Measurements from ENCODE around the gene IL21R. TPM values are rescaled to one million over a fixed set of nuclear protein-coding genes. Genes with fewer than 3 reads are reported as not detected.

The IL21R gene
- total and polyA plus RNA-seq, 10 of the 15 experiments (the other 5 are each of a cell fraction or from before 2014, with no cell fraction given), result 5.3 to 138 (median 82.5) TPM

DNA sequence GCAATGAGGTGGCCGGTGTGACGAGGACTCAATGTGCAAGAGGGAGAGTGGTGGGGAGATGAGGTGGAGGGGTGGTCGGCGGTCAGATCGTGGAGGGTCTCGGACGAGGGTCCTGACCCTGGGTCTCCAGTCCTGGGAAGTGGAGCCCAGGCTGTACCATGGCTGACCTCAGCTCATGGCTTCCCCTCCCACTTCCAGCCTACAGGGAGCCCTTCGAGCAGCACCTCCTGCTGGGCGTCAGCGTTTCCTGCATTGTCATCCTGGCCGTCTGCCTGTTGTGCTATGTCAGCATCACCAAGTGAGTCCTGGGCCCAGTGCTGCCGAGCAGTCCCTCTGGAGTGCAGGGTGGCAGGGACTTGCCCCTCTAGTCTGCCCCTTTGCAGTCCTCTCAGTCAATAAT, 46.4 kb upstream of the IL21R start:
- peak; percentile 73 for ATAC-seq

More for the DNA sequence above, 46.4 kb upstream of the IL21R start:
- no peaks in the 10 kb centered on the region for H4K20me1 ChIP-seq (ENCODE audit: control insufficient read depth, insufficient read depth)
- in situ Hi-C loops (cut with MboI) (loop anchor here (25.0 kb wide), 1 partner anchor 1518 kb away; no protein-coding TSS in a partner anchor), intact Hi-C loops (cut with micrococcal nuclease; ENCODE audit: unreplicated experiment) (no loop called here)
- FAIRE-seq, result no peak
- 91% methylated on average over 12 of the region's 12 CpGs for WGBS (ENCODE audit: insufficient coverage, insufficient replicate concordance, low lambda C conversion rate, missing lambda C conversion rate)
- SMC1A ChIA-PET (ENCODE audit: uncharacterized antibody, unreplicated experiment), result interaction anchor here (0.6 to 1.9 kb wide), 10 partner anchors 14 to 386 kb away, joined by 3 to 12 read pairs (median 4); no protein-coding TSS in a partner anchor
- H3K27ac ChIP-seq (ENCODE audit: control insufficient read depth, insufficient read depth), result no peak overlapping the region
- H3K4me3 ChIP-seq, result no peak overlapping the region
- no peaks in the 10 kb centered on the region; the same call in 2 of the 3 replicates for H3K9me3 ChIP-seq (replicated peaks; ENCODE audit: control insufficient read depth, insufficient read depth, low read length)
- TF ChIP-seq PAX8 (IDR thresholded peaks at IDR 0.05), result no peak
- TF ChIP-seq JUNB (IDR thresholded peaks at IDR 0.05), result no peak
- no peak for TF ChIP-seq EZH2 (IDR thresholded peaks at IDR 0.05; ENCODE audit: borderline replicate concordance, control insufficient read depth, low read depth, low read length)
- TF ChIP-seq, protein P1, sequence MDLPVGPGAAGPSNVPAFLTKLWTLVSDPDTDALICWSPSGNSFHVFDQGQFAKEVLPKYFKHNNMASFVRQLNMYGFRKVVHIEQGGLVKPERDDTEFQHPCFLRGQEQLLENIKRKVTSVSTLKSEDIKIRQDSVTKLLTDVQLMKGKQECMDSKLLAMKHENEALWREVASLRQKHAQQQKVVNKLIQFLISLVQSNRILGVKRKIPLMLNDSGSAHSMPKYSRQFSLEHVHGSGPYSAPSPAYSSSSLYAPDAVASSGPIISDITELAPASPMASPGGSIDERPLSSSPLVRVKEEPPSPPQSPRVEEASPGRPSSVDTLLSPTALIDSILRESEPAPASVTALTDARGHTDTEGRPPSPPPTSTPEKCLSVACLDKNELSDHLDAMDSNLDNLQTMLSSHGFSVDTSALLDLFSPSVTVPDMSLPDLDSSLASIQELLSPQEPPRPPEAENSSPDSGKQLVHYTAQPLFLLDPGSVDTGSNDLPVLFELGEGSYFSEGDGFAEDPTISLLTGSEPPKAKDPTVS (IDR thresholded peaks at IDR 0.05; ENCODE audit: low read depth, low read length), result no peak
- no peak for TF ChIP-seq TCF7 (IDR thresholded peaks at IDR 0.05; ENCODE audit: borderline replicate concordance)
- TF ChIP-seq POLR2A (IDR thresholded peaks at IDR 0.05; ENCODE audit: low read depth, low read length), result no peak
- TF ChIP-seq SMC3 (IDR thresholded peaks at IDR 0.05; ENCODE audit: borderline replicate concordance, low read length), result peak; percentile 34; the same call in 1 of the 2 replicates
- no peak for TF ChIP-seq IKZF1 (conservative IDR thresholded peaks at IDR 0.05)
- peak; percentile 50; the same call in 1 of the 2 replicates for TF ChIP-seq RAD21 (IDR thresholded peaks at IDR 0.05; ENCODE audit: insufficient read depth, low read depth, low read length)
- TF ChIP-seq, protein P2, sequence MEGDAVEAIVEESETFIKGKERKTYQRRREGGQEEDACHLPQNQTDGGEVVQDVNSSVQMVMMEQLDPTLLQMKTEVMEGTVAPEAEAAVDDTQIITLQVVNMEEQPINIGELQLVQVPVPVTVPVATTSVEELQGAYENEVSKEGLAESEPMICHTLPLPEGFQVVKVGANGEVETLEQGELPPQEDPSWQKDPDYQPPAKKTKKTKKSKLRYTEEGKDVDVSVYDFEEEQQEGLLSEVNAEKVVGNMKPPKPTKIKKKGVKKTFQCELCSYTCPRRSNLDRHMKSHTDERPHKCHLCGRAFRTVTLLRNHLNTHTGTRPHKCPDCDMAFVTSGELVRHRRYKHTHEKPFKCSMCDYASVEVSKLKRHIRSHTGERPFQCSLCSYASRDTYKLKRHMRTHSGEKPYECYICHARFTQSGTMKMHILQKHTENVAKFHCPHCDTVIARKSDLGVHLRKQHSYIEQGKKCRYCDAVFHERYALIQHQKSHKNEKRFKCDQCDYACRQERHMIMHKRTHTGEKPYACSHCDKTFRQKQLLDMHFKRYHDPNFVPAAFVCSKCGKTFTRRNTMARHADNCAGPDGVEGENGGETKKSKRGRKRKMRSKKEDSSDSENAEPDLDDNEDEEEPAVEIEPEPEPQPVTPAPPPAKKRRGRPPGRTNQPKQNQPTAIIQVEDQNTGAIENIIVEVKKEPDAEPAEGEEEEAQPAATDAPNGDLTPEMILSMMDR (IDR thresholded peaks at IDR 0.05 in 2 of 3, conservative IDR thresholded peaks at IDR 0.05 in 1 of 3; ENCODE audit: control insufficient read depth in 2 of 3, extremely low read depth in 1 of 3, insufficient read depth in 1 of 3, low read depth in 3 of 3, low read length in 3 of 3), result peak; percentile 30 to 47 (median 44); a peak in 4 of 6 replicates
- TF ChIP-seq, protein P3, sequence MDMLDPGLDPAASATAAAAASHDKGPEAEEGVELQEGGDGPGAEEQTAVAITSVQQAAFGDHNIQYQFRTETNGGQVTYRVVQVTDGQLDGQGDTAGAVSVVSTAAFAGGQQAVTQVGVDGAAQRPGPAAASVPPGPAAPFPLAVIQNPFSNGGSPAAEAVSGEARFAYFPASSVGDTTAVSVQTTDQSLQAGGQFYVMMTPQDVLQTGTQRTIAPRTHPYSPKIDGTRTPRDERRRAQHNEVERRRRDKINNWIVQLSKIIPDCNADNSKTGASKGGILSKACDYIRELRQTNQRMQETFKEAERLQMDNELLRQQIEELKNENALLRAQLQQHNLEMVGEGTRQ (IDR thresholded peaks at IDR 0.05; ENCODE audit: borderline replicate concordance, low read depth, low read length), result no peak
- BruUV-seq (replicated peaks), result no TSS peak
- CTCF ChIA-PET, result interaction anchor here (0.7 to 3.7 kb wide), 7 partner anchors 11 to 176 kb away, joined by 3 to 35 read pairs (median 3); no protein-coding TSS in a partner anchor
- no peaks in the 10 kb centered on the region for H3K27me3 ChIP-seq (replicated peaks in 1 of 2; ENCODE audit: control insufficient read depth in 2 of 2, insufficient read depth in 2 of 2, low read length in 1 of 2)
- H3K9ac ChIP-seq (ENCODE audit: control insufficient read depth, insufficient read depth, low read length), result no peak overlapping the region
- peaks cover 10 to 38% of the 10 kb centered on the region in 2 experiments; a peak in 3 of 4 replicates for H3K36me3 ChIP-seq (ENCODE audit: control insufficient read depth in 2 of 2, insufficient read depth in 2 of 2, low read length in 1 of 2)
- RAD21 ChIA-PET (ENCODE audit: unreplicated experiment), result interaction anchor here (0.6 to 2.6 kb wide), 7 partner anchors 12 to 186 kb away, joined by 3 to 7 read pairs (median 5); no protein-coding TSS in a partner anchor
- H3K4me1 ChIP-seq (ENCODE audit: control insufficient read depth, insufficient read depth, low read length), result no peaks in the 10 kb centered on the region
- DNase-seq (ENCODE audit: low read depth, low spot score), result no peak
- no peak overlapping the region for H2AFZ ChIP-seq (ENCODE audit: control insufficient read depth, low read depth, low read length)
- no peaks in the 10 kb centered on the region for H3K79me2 ChIP-seq (ENCODE audit: control insufficient read depth, insufficient read depth, low read length)
- no peak overlapping the region for H3K4me2 ChIP-seq (ENCODE audit: control insufficient read depth, insufficient read depth)
- POLR2A ChIA-PET, result interaction anchor here (0.6 to 1.3 kb wide), 4 partner anchors 11 to 176 kb away, joined by 3 to 5 read pairs (median 4); no protein-coding TSS in a partner anchor
